ENCODE data around the gene PDZD2. TPM values are rescaled to one million over a fixed set of nuclear protein-coding genes. Genes with fewer than 3 reads are reported as not detected.

The PDZD2 gene
- total RNA-seq, 2 donors from 2014 or later: 10.3 to 59.5 TPM

GRCh38 chr5:31981361-31981945 lies 342.5 kb downstream of the PDZD2 start:
- Histone ChIP-seq H3K4me1 (replicated peaks) (no peaks in the 10 kb centered on the region), H3K4me3 (no peak overlapping the region), H3K27ac (no peak overlapping the region), H3K9me3 (no peaks in the 10 kb centered on the region), H3K36me3 (no peaks in the 10 kb centered on the region), H3K27me3 (replicated peaks; ENCODE audit: insufficient read depth) (no peaks in the 10 kb centered on the region)
- intact Hi-C loops (cut with DNase I): no loop called here
- TF ChIP-seq POLR2AphosphoS5 (IDR thresholded peaks at IDR 0.05) (no peak), CTCF (IDR thresholded peaks at IDR 0.05) (no peak), POLR2A (IDR thresholded peaks at IDR 0.05) (no peak)
- no peak for DNase-seq (ENCODE audit: low spot score)
- WGBS: 65% methylated on average over 7 of the region's 7 CpGs

- no peak for TF ChIP-seq POLR2A (IDR thresholded peaks at IDR 0.05)
- TF ChIP-seq CTCF (IDR thresholded peaks at IDR 0.05): no peak
- TF ChIP-seq POLR2AphosphoS5 (IDR thresholded peaks at IDR 0.05): no peak
- no peak for DNase-seq (ENCODE audit: low spot score)
- intact Hi-C loops (cut with DNase I): no loop called here
- Histone ChIP-seq H3K9me3 (no peaks in the 10 kb centered on the region), H3K36me3 (no peaks in the 10 kb centered on the region), H3K4me1 (replicated peaks) (no peaks in the 10 kb centered on the region), H3K4me3 (no peak overlapping the region), H3K27me3 (replicated peaks; ENCODE audit: insufficient read depth) (no peaks in the 10 kb centered on the region), H3K27ac (no peak overlapping the region)
- WGBS: 94% methylated on average over 6 of the region's 6 CpGs
Measured at GRCh38 chr5:31982027-31982426, 343.1 kb downstream of the PDZD2 start.

- 55% methylated on average over 2 of the region's 2 CpGs for WGBS
- TF ChIP-seq POLR2AphosphoS5 (IDR thresholded peaks at IDR 0.05): no peak
- no peak for TF ChIP-seq CTCF (IDR thresholded peaks at IDR 0.05)
- intact Hi-C loops (cut with DNase I): no loop called here
- no peak overlapping the region for H3K4me3 ChIP-seq
- H3K4me1 ChIP-seq (replicated peaks): no peaks in the 10 kb centered on the region
- no peak for DNase-seq (ENCODE audit: low spot score)
- no peaks in the 10 kb centered on the region for H3K36me3 ChIP-seq
- no peaks in the 10 kb centered on the region for H3K9me3 ChIP-seq
- H3K27me3 ChIP-seq (replicated peaks; ENCODE audit: insufficient read depth): no peaks in the 10 kb centered on the region
- no peak overlapping the region for H3K27ac ChIP-seq
Measured at GRCh38 chr5:31982621-31983020, 343.7 kb downstream of the PDZD2 start.

- Histone ChIP-seq H3K27me3 (replicated peaks; ENCODE audit: insufficient read depth) (no peaks in the 10 kb centered on the region), H3K4me3 (no peak overlapping the region), H3K27ac (no peak overlapping the region), H3K4me1 (replicated peaks) (no peaks in the 10 kb centered on the region), H3K9me3 (no peaks in the 10 kb centered on the region), H3K36me3 (no peaks in the 10 kb centered on the region)
- 75% methylated on average over 4 of the region's 4 CpGs for WGBS
- DNase-seq (ENCODE audit: low spot score): no peak
- intact Hi-C loops (cut with DNase I): no loop called here
- no peak for TF ChIP-seq POLR2A (IDR thresholded peaks at IDR 0.05)
- TF ChIP-seq POLR2AphosphoS5 (IDR thresholded peaks at IDR 0.05): no peak
- no peak for TF ChIP-seq CTCF (IDR thresholded peaks at IDR 0.05)
Measured at GRCh38 chr5:31983851-31984250, 344.9 kb downstream of the PDZD2 start.

GRCh38 chr5:31984691-31985090 lies 345.8 kb downstream of the PDZD2 start:
- no peaks in the 10 kb centered on the region for H3K27me3 ChIP-seq (replicated peaks; ENCODE audit: insufficient read depth)
- H3K27ac ChIP-seq: no peak overlapping the region
- no peak overlapping the region for H3K4me3 ChIP-seq
- intact Hi-C loops (cut with DNase I): no loop called here
- WGBS: 57% methylated on average over 1 of the region's 1 CpG
- H3K36me3 ChIP-seq: no peaks in the 10 kb centered on the region
- H3K4me1 ChIP-seq (replicated peaks): no peaks in the 10 kb centered on the region
- H3K9me3 ChIP-seq: no peaks in the 10 kb centered on the region
- TF ChIP-seq CTCF (IDR thresholded peaks at IDR 0.05) (no peak), POLR2A (IDR thresholded peaks at IDR 0.05) (no peak), POLR2AphosphoS5 (IDR thresholded peaks at IDR 0.05) (no peak)
- no peak for DNase-seq (ENCODE audit: low spot score)

Data from prostate gland (tissue), 2 donors.